IPS-NIHi7 (cell line): Measurements from ENCODE around the gene CALHM2.
"Not testable (repeated sequence)": the region's sequence is repeated elsewhere in the genome, so short reads cannot be mapped to it uniquely, and the experiment has no call there.

Experiments used
- DNase-seq: peaks from one replicate; pipeline ENCODE4 v3.0.0; 2012; ENCODE audit warnings: mixed read lengths; ENCODE audit errors: extremely low spot score

The CALHM2 gene

DNA sequence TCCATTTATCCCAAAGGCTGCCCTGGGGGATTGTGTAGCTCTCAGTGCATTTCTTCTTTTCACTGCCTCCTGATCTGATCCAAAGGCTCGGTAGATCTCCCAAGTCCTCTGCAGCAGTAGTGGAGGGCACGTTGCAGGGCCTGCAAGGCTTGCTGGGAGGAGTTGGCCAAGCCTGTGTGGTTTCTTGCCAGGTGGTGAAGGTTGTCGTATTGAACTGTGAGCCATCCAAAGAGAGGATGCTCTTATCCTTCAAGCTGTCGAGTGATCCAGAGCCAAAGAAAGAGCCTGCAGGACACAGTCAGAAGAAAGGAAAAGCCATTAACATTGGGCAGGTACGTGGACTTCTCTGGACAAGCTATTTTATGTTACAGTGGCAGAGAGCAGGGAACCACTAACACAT, 34.6 kb downstream of the CALHM2 start:
- DNase-seq: no peak

DNA sequence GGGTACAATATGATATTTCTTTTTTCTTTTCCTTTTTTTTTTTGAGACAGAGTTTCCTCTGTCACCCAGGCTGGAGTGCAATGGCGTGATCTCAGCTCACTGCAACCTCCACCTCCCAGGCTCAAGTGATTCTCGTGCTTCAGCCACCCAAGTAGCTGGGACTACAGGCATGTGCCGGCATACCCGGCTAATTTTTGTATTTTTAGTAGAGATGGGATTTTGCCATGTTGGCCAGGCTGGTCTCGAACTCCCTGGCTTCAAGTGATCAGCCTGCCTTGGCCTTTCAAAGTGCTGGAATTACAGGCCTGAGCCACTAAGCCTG, 35.1 kb downstream of the CALHM2 start:
- DNase-seq: not testable (repeated sequence)

GRCh38 chr10:103416436-103417147, 35.6 kb downstream of the CALHM2 start:
- peak; percentile 43 for DNase-seq

GRCh38 chr10:103415581-103415980, 36.6 kb downstream of the CALHM2 start:
- no peak for DNase-seq

- no peak for DNase-seq
Measured at GRCh38 chr10:103413564-103413963, 38.6 kb downstream of the CALHM2 start.

- DNase-seq: no peak
Measured at GRCh38 chr10:103397191-103397825, 54.9 kb downstream of the CALHM2 start.

GRCh38 chr10:103396789-103397087, 55.4 kb downstream of the CALHM2 start:
- no peak for DNase-seq
